ENCODE measurements around the gene DUSP21.
"Not testable (repeated sequence)": the region's sequence is repeated elsewhere in the genome, so short reads cannot be mapped to it uniquely, and the experiment has no call there.

The DUSP21 gene

DNA sequence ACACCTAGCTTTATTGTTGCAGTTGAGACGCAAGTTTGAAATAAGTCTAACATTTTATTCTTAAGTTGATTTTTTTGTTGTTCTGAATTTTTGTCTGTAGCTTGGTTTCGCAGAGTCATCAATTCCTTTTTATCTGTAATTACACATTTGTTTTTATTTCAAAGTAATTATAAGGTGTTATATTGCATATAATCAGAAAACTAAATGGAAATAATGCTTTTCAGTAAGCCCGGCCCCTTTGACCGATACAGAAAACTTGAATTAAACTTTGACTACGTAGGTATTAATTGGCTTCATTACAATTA, 31.3 kb downstream of the DUSP21 start:
- DNase-seq (ENCODE audit: low spot score), result no peak
- no peak for FAIRE-seq

DNA sequence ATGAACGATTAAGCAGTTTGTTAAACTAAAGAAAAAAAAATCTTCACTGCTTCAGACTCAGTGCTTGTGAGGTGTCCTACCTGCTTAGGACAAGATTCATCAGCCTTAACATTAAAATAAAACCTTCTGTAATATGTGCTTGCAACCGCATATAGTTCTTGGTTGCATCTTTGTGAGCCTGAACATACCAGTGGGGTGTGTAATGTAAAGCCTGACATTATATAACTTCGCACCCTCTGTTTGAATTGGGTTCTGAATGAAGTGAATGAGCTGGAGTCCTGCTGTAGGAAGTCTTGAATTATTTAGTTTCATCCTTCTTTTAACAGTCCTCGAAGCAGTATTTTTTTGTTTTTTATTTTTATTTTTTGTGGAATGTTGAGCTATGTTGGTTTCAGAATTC, 32.3 kb downstream of the DUSP21 start:
- no peak for FAIRE-seq
- DNase-seq (ENCODE audit: low spot score), result no peak

DNA sequence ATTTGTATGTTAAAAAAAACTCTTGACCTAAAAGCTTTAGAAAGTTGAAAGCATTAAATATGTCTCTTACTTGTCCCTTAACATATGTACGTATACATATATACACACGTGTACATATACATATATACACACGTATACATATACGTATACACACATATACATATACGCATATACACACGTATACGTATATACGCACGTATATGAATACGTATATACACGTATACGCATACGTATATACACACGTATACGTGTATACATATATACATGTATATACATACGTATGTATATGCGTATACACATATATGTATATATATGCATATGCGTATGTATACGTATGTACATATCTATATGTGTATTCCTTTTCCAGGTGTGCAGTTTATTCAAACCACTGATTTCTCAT, 32.9 kb downstream of the DUSP21 start:
- FAIRE-seq, result no peak

DNA sequence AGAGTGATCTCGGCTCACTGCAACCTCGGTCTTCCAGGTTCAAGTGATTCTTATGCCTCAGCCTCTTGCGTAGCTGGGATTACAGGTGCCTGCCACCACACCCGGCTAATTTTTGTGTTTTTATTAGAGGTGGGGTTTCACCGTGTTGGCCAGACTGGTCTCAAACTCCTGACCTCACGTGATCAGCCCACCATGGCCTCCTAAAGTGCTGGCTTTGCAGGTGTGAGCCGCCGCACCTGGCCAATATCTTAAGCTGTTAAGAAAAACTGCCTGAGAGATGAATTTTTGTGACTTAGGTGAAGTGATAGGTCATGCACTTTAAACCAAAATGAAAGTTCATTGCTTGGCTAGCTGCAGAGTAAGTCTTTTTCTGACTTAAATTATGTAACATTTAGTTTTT, 35.0 kb downstream of the DUSP21 start:
- FAIRE-seq (no peak), DNase-seq (ENCODE audit: low spot score) (no peak)

More for the DNA sequence above, 32.9 kb downstream of the DUSP21 start:
- no peak for DNase-seq (ENCODE audit: low spot score)

DNA sequence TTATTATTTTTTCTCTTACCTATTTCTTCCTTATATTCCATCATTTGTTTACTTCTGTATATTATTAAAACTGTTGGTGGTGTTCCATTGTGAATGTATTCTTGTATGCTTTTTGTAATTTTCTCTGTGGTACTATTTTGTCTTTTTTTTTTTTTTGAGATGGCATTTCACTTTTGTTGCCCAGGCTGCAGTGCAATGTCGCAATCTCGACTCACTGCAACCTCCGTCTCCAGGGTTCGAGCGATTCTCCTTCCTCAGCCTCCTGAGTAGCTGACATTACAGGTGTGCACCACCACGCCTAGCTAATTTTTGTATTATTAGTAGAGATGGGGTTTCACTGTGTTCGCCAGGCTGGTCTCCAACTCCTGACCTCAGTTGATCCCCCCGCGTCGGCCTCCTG, 37.7 kb downstream of the DUSP21 start:
- no peak for DNase-seq (ENCODE audit: low spot score)
- no peak for FAIRE-seq

DNA sequence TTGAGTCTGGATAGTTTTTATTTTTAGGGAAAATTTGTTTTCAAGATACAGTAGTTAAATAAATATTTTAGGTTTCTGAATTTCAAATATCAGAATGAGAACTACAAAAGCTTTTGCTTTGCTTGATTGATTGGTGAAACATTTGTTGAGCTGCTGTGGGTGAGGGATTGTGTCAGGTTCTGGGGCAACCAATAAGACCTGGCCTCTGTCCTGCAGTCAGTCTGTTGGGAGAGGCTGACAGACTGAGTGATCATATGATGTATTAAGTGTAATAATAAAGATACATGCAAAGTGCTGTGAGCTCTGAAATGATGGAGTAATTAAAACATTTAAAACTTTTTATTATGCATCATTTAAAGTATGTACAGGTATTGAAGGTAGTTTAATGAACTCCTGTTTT, 38.8 kb downstream of the DUSP21 start:
- FAIRE-seq (no peak), DNase-seq (ENCODE audit: low spot score) (no peak)

DNA sequence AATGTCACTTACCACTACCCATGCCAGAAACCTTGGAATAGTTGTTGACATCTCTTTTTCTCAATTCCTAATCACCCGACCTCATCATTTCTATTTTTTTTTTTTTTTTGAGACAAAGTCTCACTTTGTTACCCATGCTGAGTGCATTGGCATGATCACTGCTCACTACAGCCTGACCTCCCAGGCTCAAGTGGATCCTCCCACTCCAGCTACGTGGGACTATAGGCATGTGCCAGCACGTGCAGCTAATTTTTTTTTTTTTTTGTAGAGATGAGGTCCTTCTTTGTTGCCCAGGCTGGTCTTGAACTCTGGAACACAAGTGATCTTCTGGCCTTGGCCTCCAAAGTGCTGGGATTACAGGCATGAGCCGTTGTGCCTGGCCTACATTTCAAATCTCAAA, 41.1 kb downstream of the DUSP21 start:
- DNase-seq (ENCODE audit: low spot score), result no peak
- no peak for FAIRE-seq

DNA sequence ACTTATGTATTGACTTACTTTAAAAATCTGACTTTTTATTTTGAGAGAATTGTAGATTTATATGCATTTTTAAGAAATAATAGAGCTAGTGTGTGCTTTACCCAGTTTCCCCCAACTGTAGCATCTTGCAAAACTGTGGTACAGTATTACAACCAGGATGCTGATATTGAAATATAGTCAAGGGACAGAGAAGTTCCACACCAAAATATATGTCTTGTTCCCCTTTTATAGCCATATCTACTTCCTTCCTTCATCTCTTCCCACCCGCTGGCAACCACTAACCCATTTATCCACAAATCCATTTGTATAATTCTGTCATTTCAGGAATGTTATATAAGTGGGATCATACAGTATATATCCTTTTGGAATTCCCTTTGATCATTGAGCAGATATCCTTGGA, 46.0 kb downstream of the DUSP21 start:
- no peak for FAIRE-seq
- no peak for DNase-seq (ENCODE audit: low spot score)

DNA sequence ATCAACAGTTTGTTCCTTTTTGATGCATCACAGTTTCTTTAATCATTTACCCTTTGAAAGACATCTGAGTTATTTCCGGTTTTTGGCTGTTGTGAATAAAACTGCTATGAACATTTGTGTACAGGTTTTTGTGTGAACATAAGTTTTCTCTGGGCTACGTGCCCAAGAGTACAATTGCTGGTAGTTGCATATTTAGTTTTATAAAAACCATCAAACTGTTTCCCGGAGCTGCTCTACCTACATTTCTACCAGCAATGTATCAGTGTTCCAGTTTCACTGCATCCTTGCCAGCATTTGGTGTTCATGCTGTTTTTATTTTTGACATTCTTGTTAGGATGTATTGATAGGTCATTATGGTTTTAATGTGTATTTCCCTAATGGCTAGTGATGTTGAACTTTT, 46.4 kb downstream of the DUSP21 start:
- DNase-seq (ENCODE audit: low spot score) (no peak), FAIRE-seq (no peak)

DNA sequence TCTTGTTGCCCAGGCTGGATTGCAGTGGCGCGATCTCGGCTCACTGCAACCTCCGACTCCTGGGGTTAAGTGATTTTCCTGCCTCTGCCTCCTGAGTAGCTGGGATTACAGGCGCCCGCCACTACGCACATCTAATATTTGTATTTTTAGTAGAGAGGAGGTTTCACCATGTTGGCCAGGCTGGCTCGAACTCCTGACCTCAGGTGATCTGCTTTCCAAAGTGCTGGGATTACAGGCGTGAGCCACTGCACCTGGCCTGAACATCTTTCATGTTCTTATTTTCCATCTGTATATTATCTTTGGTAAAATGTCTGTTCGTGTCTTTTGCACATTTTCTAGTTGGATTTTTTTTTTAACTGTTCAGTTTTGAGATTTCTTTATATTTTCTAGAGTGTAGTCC, 46.9 kb downstream of the DUSP21 start:
- not testable (repeated sequence) for FAIRE-seq; DNase-seq (ENCODE audit: low spot score)

DNA sequence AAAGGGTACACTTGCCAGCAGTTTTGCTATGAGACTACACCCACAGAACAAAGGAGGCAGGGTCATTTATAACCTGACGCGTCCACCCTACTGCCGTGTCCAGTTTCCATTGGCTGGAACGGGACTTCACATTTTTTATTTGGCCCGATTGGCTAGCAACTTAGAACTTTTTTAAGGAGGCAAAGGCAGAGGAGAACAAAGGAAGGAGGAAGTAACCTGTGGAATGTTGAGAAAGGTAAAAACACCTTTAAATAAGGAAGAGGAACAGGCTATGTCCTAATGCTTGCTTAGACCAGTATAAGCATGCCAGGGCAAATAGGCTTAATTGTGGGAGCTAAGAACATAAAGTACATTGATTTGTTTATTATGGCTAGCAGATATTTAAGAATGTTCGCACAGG, 47.8 kb downstream of the DUSP21 start:
- FAIRE-seq, result no peak

More for the DNA sequence above, 47.8 kb downstream of the DUSP21 start:
- no peak for DNase-seq (ENCODE audit: low spot score)
